Body of pancreas (tissue), 4 donors: ENCODE results near the gene TRAK2. TPM values are rescaled to one million over a fixed set of nuclear protein-coding genes. Genes with fewer than 3 reads are reported as not detected.

Source experiments
- ATAC-seq: fragments of 150-250 bp; one replicate; pipeline ENCODE4 v1.9.1; 2016
- DNase-seq, 4 donors: peaks; one replicate each; pipeline ENCODE4 v3.0.0-alpha.2; 2019
- H3K27ac ChIP-seq, 4 donors: fragments of 200-600 bp; sonication (generic); 1 replicate in 3 of 4; 2 replicates in 1 of 4; pipeline versions ENCODE4 v1.5.1 to v1.6.1; 2016 to 2019; ENCODE audit warnings: mild to moderate bottlenecking in 1 of 4, mixed read lengths in 1 of 4, moderate library complexity in 1 of 4
- H3K27me3 ChIP-seq, 2 donors: fragments of 200-600 bp; sonication (generic); one replicate each; pipeline ENCODE4 v1.6.0; 2016; ENCODE audit warnings: mild to moderate bottlenecking in 1 of 2
- H3K36me3 ChIP-seq, 2 donors: fragments of 200-600 bp; sonication (generic); replicated peaks in 1 of 2; 2 replicates each; pipeline ENCODE4 v1.5.1; 2016; ENCODE audit warnings: low read depth in 2 of 2; ENCODE audit not compliant: insufficient read depth in 1 of 2
- H3K4me1 ChIP-seq: fragments of 200-600 bp; sonication (generic); one replicate; pipeline ENCODE4 v1.6.0; 2016
- H3K4me3 ChIP-seq, 2 donors: fragments of 200-600 bp; sonication (generic); 1 replicate in 1 of 2; 2 replicates in 1 of 2; pipeline ENCODE4 v1.5.1; 2016 to 2019
- H3K9me3 ChIP-seq, 3 donors: fragments of 200-600 bp; sonication (generic); 1 replicate in 2 of 3; 2 replicates in 1 of 3; pipeline ENCODE4 v1.5.1; 2016
- CTCF ChIP-seq, 7 experiments: fragments of 450-650 bp in 4 of 7; fragments of 200-600 bp in 3 of 7; sonication (generic) in 3 of 7; IDR thresholded peaks; one replicate each; pipeline ENCODE4 v1.5.1; 2016 to 2019; ENCODE audit warnings: antibody characterized with exemption in 7 of 7
- POLR2A ChIP-seq, 3 donors: fragments of 450-650 bp; IDR thresholded peaks; one replicate each; pipeline ENCODE4 v1.6.1; 2016; ENCODE audit warnings: antibody characterized with exemption in 3 of 3, mild to moderate bottlenecking in 2 of 3
- WGBS, 2 donors: methylation state at CpG; one replicate each; pipeline ENCODE4 v1.1.5; 2017; 5-methylcytosine and 5-hydroxymethylcytosine counted together
- intact Hi-C: fragments of 100-400 bp; cut with DNase I; formaldehyde crosslinking; loops from one replicate; pipeline ENCODE4 v1.15.1; 2023
- total RNA-seq, 2 donors: library from RNA; depleted of rRNA; stranded (reverse); fragments of >200 nt; gene quantifications; one replicate each; pipeline ENCODE4 v1.1.0, GENCODE V29; 2016

TRAK2 gene
- total RNA-seq, 2 donors from 2014 or later, result 13.8 to 24.9 TPM

- Histone ChIP-seq H3K27me3 (no peaks in the 10 kb centered on the region), H3K4me1 (peaks cover 49% of the 10 kb centered on the region), H3K36me3 (no peaks in the 10 kb centered on the region), H3K27ac (no peak overlapping the region), H3K9me3 (no peaks in the 10 kb centered on the region), H3K4me3 (no peak overlapping the region)
- DNase-seq (no peak), ATAC-seq (no peak)
- intact Hi-C loops, result no loop called here
- TF ChIP-seq POLR2A (IDR thresholded peaks at IDR 0.05), result no peak
- TF ChIP-seq CTCF (IDR thresholded peaks at IDR 0.05), result no peak
- 96 to 97% methylated on average over 2 of the region's 2 CpGs for WGBS, 2 donors
Observed at GRCh38 chr2:201436141-201436540, 15.1 kb downstream of the TRAK2 start.

- WGBS, 2 donors, result 45% methylated on average over 11 of the region's 11 CpGs
- no peaks in the 10 kb centered on the region for H3K36me3 ChIP-seq
- TF ChIP-seq POLR2A (IDR thresholded peaks at IDR 0.05) (no peak), CTCF (IDR thresholded peaks at IDR 0.05) (no peak)
- H3K27ac ChIP-seq, result peak overlapping the region in 1 of 4 donors; percentile 33
- intact Hi-C loops, result no loop called here
- ATAC-seq, result no peak
- no peaks in the 10 kb centered on the region for H3K27me3 ChIP-seq
- peaks cover 32% of the 10 kb centered on the region for H3K4me1 ChIP-seq
- DNase-seq, result no peak
- no peak overlapping the region for H3K4me3 ChIP-seq
- H3K9me3 ChIP-seq, result no peaks in the 10 kb centered on the region
Observed at GRCh38 chr2:201433394-201433995, 17.8 kb downstream of the TRAK2 start.

- DNase-seq, result peak in 1 of 4 donors; percentile 19
- no peak for TF ChIP-seq CTCF (IDR thresholded peaks at IDR 0.05)
- no peak for TF ChIP-seq POLR2A (IDR thresholded peaks at IDR 0.05)
- Histone ChIP-seq H3K27me3 (no peaks in the 10 kb centered on the region), H3K4me1 (peaks cover 25% of the 10 kb centered on the region), H3K9me3 (no peaks in the 10 kb centered on the region), H3K27ac (peak overlapping the region in 3 of 4 donors; percentile 11 to 60 (median 33)), H3K36me3 (no peaks in the 10 kb centered on the region), H3K4me3 (no peak overlapping the region)
- ATAC-seq, result no peak
- intact Hi-C loops, result no loop called here
- whole genome bisulfite sequencing, 2 donors, result 57 to 67% methylated on average over 5 of the region's 5 CpGs
Observed at GRCh38 chr2:201432621-201433393, 18.5 kb downstream of the TRAK2 start.

GRCh38 chr2:201432038-201432620 is 19.1 kb downstream of the TRAK2 start:
- Histone ChIP-seq H3K36me3 (no peaks in the 10 kb centered on the region), H3K9me3 (no peaks in the 10 kb centered on the region), H3K27ac (peak overlapping the region in 2 of 4 donors; percentile 11 to 60), H3K4me1 (peaks cover 21% of the 10 kb centered on the region), H3K27me3 (no peaks in the 10 kb centered on the region), H3K4me3 (no peak overlapping the region)
- DNase-seq (no peak), ATAC-seq (no peak)
- intact Hi-C loops, result no loop called here
- TF ChIP-seq POLR2A (IDR thresholded peaks at IDR 0.05) (no peak), CTCF (IDR thresholded peaks at IDR 0.05) (no peak)
- WGBS, 2 donors, result 48 to 52% methylated on average over 4 of the region's 4 CpGs
